ENCODE data around the gene RPL21. TPM values are rescaled to one million over a fixed set of nuclear protein-coding genes. Genes with fewer than 3 reads are reported as not detected.
"Not testable (repeated sequence)": the region's sequence is repeated elsewhere in the genome, so short reads cannot be mapped to it uniquely, and the experiment has no call there.

The RPL21 gene
- total RNA-seq, 1 donor from 2014 or later: 579 TPM

- intact Hi-C loops (cut with DNase I): no loop called here
- Histone ChIP-seq H3K4me1 (no peaks in the 10 kb centered on the region), H3K27me3 (no peaks in the 10 kb centered on the region), H3K27ac (no peak overlapping the region), H3K36me3 (no peaks in the 10 kb centered on the region), H3K9me3 (no peaks in the 10 kb centered on the region), H3K4me3 (no peak overlapping the region)
- DNase-seq (ENCODE audit: extremely low spot score in 2 of 2): no peak
- TF ChIP-seq POLR2A (IDR thresholded peaks at IDR 0.05) (no peak), CTCF (IDR thresholded peaks at IDR 0.05) (no peak), POLR2AphosphoS5 (IDR thresholded peaks at IDR 0.05; ENCODE audit: insufficient read depth in 1 of 2, low read depth in 1 of 2) (no peak)
These were observed 40.1 kb upstream of the RPL21 start for GRCh38 chr13:27211271-27211670.

- no peak for DNase-seq (ENCODE audit: extremely low spot score in 2 of 2)
- intact Hi-C loops (cut with DNase I): no loop called here
- no peak overlapping the region for H3K4me3 ChIP-seq
- TF ChIP-seq POLR2A (IDR thresholded peaks at IDR 0.05): no peak
- TF ChIP-seq CTCF (IDR thresholded peaks at IDR 0.05): no peak
- TF ChIP-seq POLR2AphosphoS5 (IDR thresholded peaks at IDR 0.05; ENCODE audit: insufficient read depth in 1 of 2, low read depth in 1 of 2): no peak
- H3K9me3 ChIP-seq: no peaks in the 10 kb centered on the region
- H3K27ac ChIP-seq: no peak overlapping the region
- no peaks in the 10 kb centered on the region for H3K4me1 ChIP-seq
- H3K27me3 ChIP-seq: no peaks in the 10 kb centered on the region
- no peaks in the 10 kb centered on the region for H3K36me3 ChIP-seq
These were observed 39.5 kb upstream of the RPL21 start for GRCh38 chr13:27211771-27212364.

- H3K27ac ChIP-seq; DNase-seq (ENCODE audit: extremely low spot score in 2 of 2); H3K9me3 ChIP-seq; H3K27me3 ChIP-seq; H3K4me1 ChIP-seq; H3K4me3 ChIP-seq; H3K36me3 ChIP-seq; intact Hi-C loops (cut with DNase I): not testable (repeated sequence)
These were observed 38.0 kb upstream of the RPL21 start for GRCh38 chr13:27213386-27213785.

GRCh38 chr13:27217791-27218190, 33.6 kb upstream of the RPL21 start:
- H3K27me3 ChIP-seq; DNase-seq (ENCODE audit: extremely low spot score in 2 of 2); H3K4me3 ChIP-seq; H3K9me3 ChIP-seq; H3K4me1 ChIP-seq; H3K36me3 ChIP-seq; intact Hi-C loops (cut with DNase I); H3K27ac ChIP-seq: not testable (repeated sequence)

- intact Hi-C loops (cut with DNase I); DNase-seq (ENCODE audit: extremely low spot score in 2 of 2); H3K27ac ChIP-seq; H3K4me3 ChIP-seq; H3K36me3 ChIP-seq; H3K9me3 ChIP-seq; H3K27me3 ChIP-seq; H3K4me1 ChIP-seq: not testable (repeated sequence)
These were observed 32.5 kb upstream of the RPL21 start for GRCh38 chr13:27218861-27219260.

- Histone ChIP-seq H3K4me3 (no peak overlapping the region), H3K4me1 (no peaks in the 10 kb centered on the region), H3K36me3 (no peaks in the 10 kb centered on the region), H3K27ac (no peak overlapping the region), H3K9me3 (no peaks in the 10 kb centered on the region), H3K27me3 (no peaks in the 10 kb centered on the region)
- TF ChIP-seq POLR2A (IDR thresholded peaks at IDR 0.05): no peak
- no peak for TF ChIP-seq POLR2AphosphoS5 (IDR thresholded peaks at IDR 0.05; ENCODE audit: insufficient read depth in 1 of 2, low read depth in 1 of 2)
- no peak for TF ChIP-seq CTCF (IDR thresholded peaks at IDR 0.05)
- no peak for DNase-seq (ENCODE audit: extremely low spot score in 2 of 2)
- intact Hi-C loops (cut with DNase I): no loop called here
These were observed 31.7 kb upstream of the RPL21 start for GRCh38 chr13:27219611-27220010.

GRCh38 chr13:27222100-27222499, 29.3 kb upstream of the RPL21 start:
- intact Hi-C loops (cut with DNase I); H3K27ac ChIP-seq; H3K4me1 ChIP-seq: not testable (repeated sequence)

More at GRCh38 chr13:27222100-27222499, 29.3 kb upstream of the RPL21 start:
- H3K9me3 ChIP-seq; H3K36me3 ChIP-seq; H3K4me3 ChIP-seq; H3K27me3 ChIP-seq; DNase-seq (ENCODE audit: extremely low spot score in 2 of 2): not testable (repeated sequence)
